ENCODE measurements around the gene CD48.

The CD48 gene

GRCh38 chr1:160647329-160647720, 64.3 kb downstream of the CD48 start:
- Histone ChIP-seq H3K4me3 (ENCODE audit: insufficient read depth, low read length, poor library complexity, severe bottlenecking) (peak overlapping the region; percentile 69), H4K20me1 (ENCODE audit: low read depth, low read length) (no peaks in the 10 kb centered on the region), H3K27ac (ENCODE audit: low read depth, low read length) (peak overlapping the region; percentile 82), H3K27me3 (ENCODE audit: low read length) (no peaks in the 10 kb centered on the region), H3K9me2 (replicated peaks; ENCODE audit: insufficient read depth, low read length) (no peaks in the 10 kb centered on the region), H3K36me3 (ENCODE audit: low read length) (no peaks in the 10 kb centered on the region; the same call in 1 of the 2 replicates), H3K4me2 (ENCODE audit: low read depth, low read length, poor library complexity, severe bottlenecking) (peak overlapping the region; percentile 70), H3K9me3 (ENCODE audit: insufficient read depth, low read length) (no peaks in the 10 kb centered on the region), H3F3A (ENCODE audit: insufficient read depth) (peaks cover 10% of the 10 kb centered on the region; the same call in 1 of the 2 replicates), H3K9ac (ENCODE audit: low read length) (peak overlapping the region; percentile 82), H2AFZ (ENCODE audit: low read depth, low read length, severe bottlenecking) (no peak overlapping the region), H3K79me2 (ENCODE audit: insufficient read depth, low read length) (peaks cover 65% of the 10 kb centered on the region)
- TF ChIP-seq EZH2phosphoT487 (conservative IDR thresholded peaks at IDR 0.05; ENCODE audit: low read length) (no peak), CTCF (IDR thresholded peaks at IDR 0.05; ENCODE audit: insufficient read depth, low read length, poor library complexity, severe bottlenecking) (no peak)

- Histone ChIP-seq H3K4me3 (ENCODE audit: insufficient read depth, low read length, poor library complexity, severe bottlenecking) (peak within 1 kb of the TSS; percentile 69), H2AFZ (ENCODE audit: low read depth, low read length, severe bottlenecking) (no peak within 1 kb of the TSS), H3K4me2 (ENCODE audit: low read depth, low read length, poor library complexity, severe bottlenecking) (peak within 1 kb of the TSS; percentile 70), H3K36me3 (ENCODE audit: low read length) (no peaks in the 10 kb centered on the region; the same call in 1 of the 2 replicates), H3K27ac (ENCODE audit: low read depth, low read length) (peak within 1 kb of the TSS; percentile 82), H3K27me3 (ENCODE audit: low read length) (no peaks in the 10 kb centered on the region), H3F3A (ENCODE audit: insufficient read depth) (peaks cover 10% of the 10 kb centered on the region; the same call in 1 of the 2 replicates), H3K79me2 (ENCODE audit: insufficient read depth, low read length) (peaks cover 70% of the 10 kb centered on the region), H4K20me1 (ENCODE audit: low read depth, low read length) (no peaks in the 10 kb centered on the region), H3K9me2 (replicated peaks; ENCODE audit: insufficient read depth, low read length) (no peaks in the 10 kb centered on the region), H3K9me3 (ENCODE audit: insufficient read depth, low read length) (no peaks in the 10 kb centered on the region), H3K9ac (ENCODE audit: low read length) (peak within 1 kb of the TSS; percentile 82)
- no peak for TF ChIP-seq EZH2phosphoT487 (conservative IDR thresholded peaks at IDR 0.05; ENCODE audit: low read length)
- no peak for TF ChIP-seq CTCF (IDR thresholded peaks at IDR 0.05; ENCODE audit: insufficient read depth, low read length, poor library complexity, severe bottlenecking)
These were observed 64.8 kb downstream of the CD48 start, which contains the start of gene SLAMF1 for GRCh38 chr1:160646711-160647328. TSS of gene SLAMF1 (minus strand) at chr1:160647044. CDS start at chr1:160646945, 99 bp downstream.

- TF ChIP-seq CTCF (IDR thresholded peaks at IDR 0.05; ENCODE audit: insufficient read depth, low read length, poor library complexity, severe bottlenecking) (no peak), EZH2phosphoT487 (conservative IDR thresholded peaks at IDR 0.05; ENCODE audit: low read length) (no peak)
- Histone ChIP-seq H3K79me2 (ENCODE audit: insufficient read depth, low read length) (peaks cover 76% of the 10 kb centered on the region), H3K4me2 (ENCODE audit: low read depth, low read length, poor library complexity, severe bottlenecking) (peak overlapping the region; percentile 70), H2AFZ (ENCODE audit: low read depth, low read length, severe bottlenecking) (no peak overlapping the region), H3K36me3 (ENCODE audit: low read length) (no peaks in the 10 kb centered on the region; the same call in 1 of the 2 replicates), H3K4me3 (ENCODE audit: insufficient read depth, low read length, poor library complexity, severe bottlenecking) (peak overlapping the region; percentile 69), H3F3A (ENCODE audit: insufficient read depth) (peaks cover 10% of the 10 kb centered on the region; the same call in 1 of the 2 replicates), H3K27me3 (ENCODE audit: low read length) (no peaks in the 10 kb centered on the region), H4K20me1 (ENCODE audit: low read depth, low read length) (no peaks in the 10 kb centered on the region), H3K9ac (ENCODE audit: low read length) (peak overlapping the region; percentile 82), H3K9me3 (ENCODE audit: insufficient read depth, low read length) (no peaks in the 10 kb centered on the region), H3K9me2 (replicated peaks; ENCODE audit: insufficient read depth, low read length) (no peaks in the 10 kb centered on the region), H3K27ac (ENCODE audit: low read depth, low read length) (peak overlapping the region; percentile 82)
These were observed 65.4 kb downstream of the CD48 start for GRCh38 chr1:160646180-160646579.
